DOHH2 (cell line): ENCODE data around the gene SSBP2.

Experiments used
- CTCF ChIP-seq: fragments of 200-600 bp; sonication (generic); IDR thresholded peaks from one replicate; pipeline ENCODE4 v1.5.1; 2014; ENCODE audit warnings: antibody characterized with exemption, mild to moderate bottlenecking, low read depth, low read length; ENCODE audit not compliant: poor library complexity, severe bottlenecking
- EZH2phosphoT487 ChIP-seq: fragments of 200-600 bp; sonication (generic); IDR thresholded peaks from 2 replicates; pipeline ENCODE4 v1.6.1; 2017; ENCODE audit warnings: borderline replicate concordance, mild to moderate bottlenecking, antibody characterized with exemption, low read length, moderate library complexity, mixed read lengths

GRCh38 chr5:81767097-81767496 is 16.2 kb upstream of the SSBP2 start:
- no peak for TF ChIP-seq CTCF
- no peak for TF ChIP-seq EZH2phosphoT487
